ENCODE data around the gene FOXP1.

- TF ChIP-seq POLR2A (IDR thresholded peaks at IDR 0.05; ENCODE audit: low read depth, low read length) (no peak), POLR2AphosphoS5 (IDR thresholded peaks at IDR 0.05; ENCODE audit: low read depth, low read length) (no peak), POU2F2 (IDR thresholded peaks at IDR 0.05; ENCODE audit: low read depth, low read length) (no peak), TAF1 (IDR thresholded peaks at IDR 0.05; ENCODE audit: low read depth, low read length) (no peak)
Observed at GRCh38 chr3:71369701-71370391, 213.7 kb downstream of the FOXP1 start.
